ENCODE results near the gene COL5A1. TPM values are rescaled to one million over a fixed set of nuclear protein-coding genes. Genes with fewer than 3 reads are reported as not detected.
"Not testable (repeated sequence)": the region's sequence is repeated elsewhere in the genome, so short reads cannot be mapped to it uniquely, and the experiment has no call there.

COL5A1 gene
- total RNA-seq, 2 experiments from 2014 or later, result 0.05 to 0.08 TPM

DNA sequence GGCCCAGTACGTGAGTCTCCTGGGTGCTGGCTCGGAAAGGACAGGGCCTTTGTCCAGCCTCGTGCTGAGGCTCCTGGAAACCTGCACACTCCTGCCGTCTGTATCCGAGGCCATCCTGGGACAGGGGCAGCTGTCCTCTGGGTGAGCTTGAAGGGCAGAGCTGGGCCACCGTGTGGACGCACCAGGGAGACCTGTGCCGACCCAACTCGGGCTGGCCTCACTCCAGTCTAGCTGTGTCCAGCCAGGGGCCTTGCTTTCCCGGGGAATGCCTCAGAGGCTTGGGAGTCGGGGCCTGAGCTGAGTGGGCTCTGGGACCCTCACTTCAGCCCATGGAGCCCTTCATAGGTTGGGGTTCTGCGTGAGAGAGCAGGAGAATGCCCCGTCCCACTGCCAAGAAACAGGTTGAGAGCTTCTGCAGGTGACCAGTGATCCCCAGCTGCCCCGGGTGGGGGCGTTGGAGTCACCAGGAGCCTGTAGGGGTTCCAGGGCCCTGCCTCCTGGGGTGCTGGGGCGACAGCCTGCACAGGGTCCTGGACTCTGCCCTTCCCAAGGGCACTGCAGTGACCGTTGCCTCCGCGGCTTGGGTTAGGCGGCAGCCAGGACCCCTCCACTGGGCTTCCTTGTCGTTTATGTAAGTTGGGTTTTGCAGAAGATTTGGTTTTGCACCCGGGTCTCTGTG lies 60.1 kb downstream of the COL5A1 start:
- Mint-ChIP-seq H3K9me3 (ENCODE audit: insufficient read depth) (no peaks in the 10 kb centered on the region), H3K4me3 (no peak overlapping the region), H3K27me3 (ENCODE audit: low read depth) (no peaks in the 10 kb centered on the region), H3K36me3 (ENCODE audit: low read depth) (no peaks in the 10 kb centered on the region), H3K27ac (no peak overlapping the region), H3K4me1 (ENCODE audit: low read depth) (no peaks in the 10 kb centered on the region)
- CTCF ChIA-PET, result no interaction called here
- no peak for DNase-seq
- no peak for ATAC-seq
- POLR2A ChIA-PET, result no interaction called here

- CTCF ChIA-PET, result no interaction called here
These were observed 60.7 kb downstream of the COL5A1 start for GRCh38 chr9:134702291-134702690.

GRCh38 chr9:134703730-134704114 lies 62.1 kb downstream of the COL5A1 start:
- H3K9me3 Mint-ChIP-seq (ENCODE audit: insufficient read depth); POLR2A ChIA-PET; DNase-seq; ATAC-seq; H3K27me3 Mint-ChIP-seq (ENCODE audit: low read depth); H3K27ac Mint-ChIP-seq; H3K4me3 Mint-ChIP-seq; CTCF ChIA-PET; H3K36me3 Mint-ChIP-seq (ENCODE audit: low read depth); H3K4me1 Mint-ChIP-seq (ENCODE audit: low read depth): not testable (repeated sequence)

More at GRCh38 chr9:134702291-134702690, 60.7 kb downstream of the COL5A1 start:
- Mint-ChIP-seq H3K27me3 (ENCODE audit: low read depth) (no peaks in the 10 kb centered on the region), H3K36me3 (ENCODE audit: low read depth) (no peaks in the 10 kb centered on the region), H3K27ac (no peak overlapping the region), H3K9me3 (ENCODE audit: insufficient read depth) (no peaks in the 10 kb centered on the region), H3K4me1 (ENCODE audit: low read depth) (no peaks in the 10 kb centered on the region), H3K4me3 (no peak overlapping the region)
- DNase-seq (no peak), ATAC-seq (no peak)
- POLR2A ChIA-PET, result no interaction called here

DNA sequence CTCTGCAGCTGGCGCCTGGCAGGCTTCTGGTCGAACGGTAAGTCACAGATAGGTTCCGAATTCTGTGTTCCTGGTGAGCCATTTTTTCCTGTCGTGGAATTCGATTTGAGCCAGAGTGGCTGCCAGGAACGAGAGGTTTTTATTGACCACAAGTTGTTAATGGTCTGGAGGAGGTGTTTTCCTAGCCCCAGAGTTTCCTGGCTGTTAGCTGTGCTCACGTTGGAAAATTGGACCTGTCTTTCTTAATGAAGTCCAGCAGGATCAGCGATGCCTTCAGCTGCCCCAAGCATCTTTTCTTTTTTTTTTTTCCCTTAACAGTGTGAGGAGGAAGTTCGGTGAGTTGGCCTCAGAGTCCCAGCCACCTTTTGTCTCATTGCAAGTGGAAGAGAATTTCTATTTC lies 62.9 kb downstream of the COL5A1 start:
- DNase-seq, result no peak
- no peaks in the 10 kb centered on the region for H3K27me3 Mint-ChIP-seq (ENCODE audit: low read depth)
- no peak overlapping the region for H3K4me3 Mint-ChIP-seq
- ChIA-PET CTCF (no interaction called here), POLR2A (no interaction called here)
- no peaks in the 10 kb centered on the region for H3K9me3 Mint-ChIP-seq (ENCODE audit: insufficient read depth)
- no peaks in the 10 kb centered on the region for H3K4me1 Mint-ChIP-seq (ENCODE audit: low read depth)
- H3K27ac Mint-ChIP-seq, result no peak overlapping the region
- no peak for ATAC-seq
- no peaks in the 10 kb centered on the region for H3K36me3 Mint-ChIP-seq (ENCODE audit: low read depth)

DNA sequence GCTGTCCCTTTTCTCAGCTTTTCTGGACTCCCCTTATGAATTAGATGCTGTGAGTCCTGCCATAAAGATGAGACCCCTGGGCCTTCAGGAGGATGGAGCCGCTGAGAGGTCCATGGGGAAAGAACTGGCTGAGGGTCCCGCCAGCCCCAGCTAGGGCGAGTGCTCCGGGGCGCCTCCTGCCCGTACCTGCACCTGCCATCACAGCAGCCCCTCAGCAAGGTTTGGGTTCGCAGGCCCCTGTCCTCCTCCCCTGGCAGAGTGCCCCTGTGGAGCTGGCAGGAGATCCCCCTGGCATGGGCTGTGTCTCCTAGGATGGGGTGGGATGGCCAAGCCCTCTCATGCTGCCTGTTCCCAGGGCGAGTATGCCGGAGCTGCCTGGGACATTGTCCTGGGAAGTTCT lies 64.2 kb downstream of the COL5A1 start:
- Mint-ChIP-seq H3K4me1 (ENCODE audit: low read depth) (no peaks in the 10 kb centered on the region), H3K4me3 (no peak overlapping the region), H3K27ac (no peak overlapping the region), H3K36me3 (ENCODE audit: low read depth) (no peaks in the 10 kb centered on the region), H3K9me3 (ENCODE audit: insufficient read depth) (no peaks in the 10 kb centered on the region), H3K27me3 (ENCODE audit: low read depth) (no peaks in the 10 kb centered on the region)
- POLR2A ChIA-PET, result no interaction called here
- no peak for DNase-seq
- ATAC-seq, result no peak
- CTCF ChIA-PET, result no interaction called here

DNA sequence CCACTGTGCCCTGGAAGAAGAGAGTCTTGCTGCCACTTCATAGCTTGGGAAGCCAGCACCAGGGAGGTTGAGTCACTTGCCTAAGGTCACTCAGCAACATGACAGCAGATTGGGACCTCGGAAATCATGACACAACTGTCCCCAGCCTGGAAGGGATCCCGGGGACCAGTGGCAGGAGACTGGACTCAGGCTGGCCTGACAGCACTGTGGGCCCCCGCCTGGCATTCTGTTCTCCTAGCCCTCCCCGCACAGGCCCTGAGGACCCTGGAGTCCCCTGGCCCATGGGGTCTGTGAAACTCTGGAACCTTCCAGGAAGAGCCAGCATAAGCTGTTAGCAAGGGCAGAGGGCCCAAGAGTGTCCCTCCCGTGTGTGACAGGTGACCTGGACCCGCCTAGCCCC lies 64.9 kb downstream of the COL5A1 start:
- ChIA-PET POLR2A (no interaction called here), CTCF (no interaction called here)
- Mint-ChIP-seq H3K36me3 (ENCODE audit: low read depth) (no peaks in the 10 kb centered on the region), H3K9me3 (ENCODE audit: insufficient read depth) (no peaks in the 10 kb centered on the region), H3K4me1 (ENCODE audit: low read depth) (no peaks in the 10 kb centered on the region), H3K27me3 (ENCODE audit: low read depth) (no peaks in the 10 kb centered on the region), H3K4me3 (no peak overlapping the region), H3K27ac (no peak overlapping the region)
- no peak for ATAC-seq
- DNase-seq, result no peak

DNA sequence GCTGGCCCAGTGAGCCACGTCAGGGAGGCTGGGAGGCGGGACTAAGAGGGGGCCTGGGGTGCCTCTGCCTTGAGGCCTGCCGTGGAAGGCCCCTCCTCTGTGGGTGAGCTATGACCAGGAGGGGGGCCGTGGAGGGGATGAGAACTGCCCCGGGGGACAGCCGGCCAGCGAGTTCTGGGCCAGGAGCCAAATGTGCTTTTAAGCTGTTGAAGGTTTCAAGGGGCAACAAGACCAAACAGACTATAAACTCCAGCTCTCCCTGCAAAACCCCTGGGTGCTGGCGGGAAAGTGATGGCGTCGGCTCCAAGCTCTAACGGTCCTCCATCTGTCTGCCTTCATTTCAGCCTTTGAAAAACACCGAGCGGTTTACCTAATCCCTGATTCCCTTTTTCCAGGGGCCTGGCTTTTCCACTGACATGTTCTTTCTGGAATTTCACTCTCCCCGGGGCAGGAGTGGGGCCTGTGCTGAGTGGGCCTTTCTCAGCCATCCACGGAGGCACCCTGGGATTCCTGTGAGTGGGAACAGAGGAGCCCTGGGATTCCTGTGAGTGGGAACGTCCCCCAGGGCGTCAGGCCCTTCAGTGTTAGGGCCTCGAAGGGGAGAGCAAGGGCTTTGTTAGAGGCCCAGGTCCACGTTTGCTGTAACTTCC lies 65.6 kb downstream of the COL5A1 start:
- Mint-ChIP-seq H3K9me3 (ENCODE audit: insufficient read depth) (no peaks in the 10 kb centered on the region), H3K36me3 (ENCODE audit: low read depth) (no peaks in the 10 kb centered on the region), H3K27me3 (ENCODE audit: low read depth) (no peaks in the 10 kb centered on the region), H3K4me1 (ENCODE audit: low read depth) (no peaks in the 10 kb centered on the region), H3K27ac (no peak overlapping the region), H3K4me3 (no peak overlapping the region)
- CTCF ChIA-PET, result no interaction called here
- DNase-seq (no peak), ATAC-seq (no peak)
- POLR2A ChIA-PET, result no interaction called here

GRCh38 chr9:134707731-134708671 lies 66.4 kb downstream of the COL5A1 start:
- Mint-ChIP-seq H3K27ac (no peak overlapping the region), H3K4me3 (no peak overlapping the region), H3K4me1 (ENCODE audit: low read depth) (no peaks in the 10 kb centered on the region), H3K36me3 (ENCODE audit: low read depth) (no peaks in the 10 kb centered on the region), H3K9me3 (ENCODE audit: insufficient read depth) (peaks cover 5% of the 10 kb centered on the region), H3K27me3 (ENCODE audit: low read depth) (no peaks in the 10 kb centered on the region)
- no peak for DNase-seq
- ChIA-PET POLR2A (no interaction called here), CTCF (no interaction called here)
- ATAC-seq, result no peak

- ChIA-PET POLR2A (no interaction called here), CTCF (no interaction called here)
- Mint-ChIP-seq H3K4me1 (ENCODE audit: low read depth) (no peaks in the 10 kb centered on the region), H3K36me3 (ENCODE audit: low read depth) (no peaks in the 10 kb centered on the region), H3K4me3 (no peak overlapping the region), H3K27ac (no peak overlapping the region), H3K27me3 (ENCODE audit: low read depth) (no peaks in the 10 kb centered on the region), H3K9me3 (ENCODE audit: insufficient read depth) (peaks cover 11% of the 10 kb centered on the region)
- no peak for ATAC-seq
- DNase-seq, result no peak
These were observed 67.1 kb downstream of the COL5A1 start for GRCh38 chr9:134708672-134709038.

DNA sequence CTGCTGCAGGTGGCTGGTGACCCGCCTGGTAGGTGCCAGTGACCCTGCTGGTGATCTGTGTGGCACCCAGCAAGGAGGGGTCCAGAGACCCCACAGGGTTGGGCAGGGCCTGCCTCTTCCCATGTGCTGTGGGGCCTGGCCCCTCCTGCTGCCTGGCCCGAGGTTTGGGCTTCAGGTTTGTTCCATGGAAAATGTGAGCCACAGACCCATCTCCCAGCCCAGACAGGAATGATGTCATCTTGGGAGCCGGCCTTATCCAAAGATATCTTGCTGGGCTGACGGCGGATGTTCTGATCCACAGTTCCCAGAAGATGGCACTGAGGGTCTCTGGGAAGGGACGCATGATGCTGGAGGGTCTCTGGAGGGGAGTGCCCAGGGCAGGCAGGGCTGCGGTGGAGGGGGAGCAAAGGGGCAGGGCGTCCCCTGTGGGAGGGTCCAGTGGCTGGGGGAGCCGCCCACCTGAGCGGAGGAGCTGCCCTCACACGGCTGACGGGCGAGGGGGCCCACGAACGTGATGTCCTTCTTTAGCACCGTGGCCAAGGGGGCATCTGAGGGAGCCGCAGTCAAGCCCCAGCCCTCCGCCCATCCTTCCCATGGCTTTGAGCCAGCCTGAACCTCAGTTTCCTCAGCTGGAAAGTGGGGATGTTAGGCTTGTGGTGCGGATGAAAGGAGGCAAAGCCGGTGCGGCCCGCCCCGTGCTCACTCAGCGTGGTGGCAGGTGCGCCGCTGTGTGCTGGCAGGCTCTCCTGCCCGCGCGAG lies 68.1 kb downstream of the COL5A1 start:
- Mint-ChIP-seq H3K27ac (no peak overlapping the region), H3K36me3 (ENCODE audit: low read depth) (no peaks in the 10 kb centered on the region)

DNA sequence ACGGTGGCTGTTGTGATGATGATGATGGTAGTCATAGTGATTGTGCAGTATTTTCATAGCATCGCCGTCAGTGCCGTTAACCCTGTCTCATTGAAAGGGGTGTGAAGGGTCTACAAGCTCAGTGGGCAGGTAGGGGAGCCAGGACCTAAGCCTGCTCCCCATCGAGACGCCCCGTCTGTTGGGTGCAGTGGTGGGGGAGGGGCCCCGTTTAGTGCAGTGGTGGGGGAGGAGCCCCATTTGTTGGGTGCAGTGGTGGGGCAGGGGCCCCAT lies 68.6 kb downstream of the COL5A1 start:
- H3K4me1 Mint-ChIP-seq (ENCODE audit: low read depth), result no peaks in the 10 kb centered on the region
- CTCF ChIA-PET, result no interaction called here
- no peak overlapping the region for H3K27ac Mint-ChIP-seq
- H3K9me3 Mint-ChIP-seq (ENCODE audit: insufficient read depth), result peaks cover 16% of the 10 kb centered on the region
- ATAC-seq (no peak), DNase-seq (no peak)
- H3K27me3 Mint-ChIP-seq (ENCODE audit: low read depth), result no peaks in the 10 kb centered on the region
- H3K36me3 Mint-ChIP-seq (ENCODE audit: low read depth), result no peaks in the 10 kb centered on the region
- POLR2A ChIA-PET, result no interaction called here
- H3K4me3 Mint-ChIP-seq, result no peak overlapping the region

More for the DNA sequence above, 68.1 kb downstream of the COL5A1 start:
- DNase-seq (no peak), ATAC-seq (no peak)
- CTCF ChIA-PET, result no interaction called here
- Mint-ChIP-seq H3K4me1 (ENCODE audit: low read depth) (no peaks in the 10 kb centered on the region), H3K27me3 (ENCODE audit: low read depth) (no peaks in the 10 kb centered on the region), H3K9me3 (ENCODE audit: insufficient read depth) (peaks cover 16% of the 10 kb centered on the region), H3K4me3 (no peak overlapping the region)
- POLR2A ChIA-PET, result no interaction called here

DNA sequence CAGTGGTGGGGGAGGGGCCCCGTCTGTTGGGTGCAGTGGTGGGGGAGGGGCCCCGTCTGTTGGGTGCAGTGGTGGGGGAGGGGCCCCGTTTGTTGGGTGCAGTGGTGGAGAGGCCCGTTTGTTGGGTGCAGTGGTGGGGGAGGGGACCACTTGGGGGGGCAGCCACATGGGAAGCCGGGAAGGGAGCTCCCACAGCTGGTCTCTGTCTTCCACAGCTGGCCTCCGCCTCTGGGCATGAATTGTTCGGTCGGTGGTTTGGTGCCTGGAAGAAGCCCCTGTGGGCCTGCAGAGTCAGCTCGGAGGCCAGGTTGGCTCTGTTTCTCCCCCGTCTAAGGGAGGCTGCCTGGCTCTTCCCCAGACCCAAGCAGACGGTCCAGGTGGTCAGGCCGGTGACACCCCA lies 69.3 kb downstream of the COL5A1 start:
- Mint-ChIP-seq H3K27me3 (ENCODE audit: low read depth) (no peaks in the 10 kb centered on the region), H3K36me3 (ENCODE audit: low read depth) (no peaks in the 10 kb centered on the region), H3K9me3 (ENCODE audit: insufficient read depth) (peaks cover 16% of the 10 kb centered on the region), H3K27ac (no peak overlapping the region), H3K4me3 (no peak overlapping the region), H3K4me1 (ENCODE audit: low read depth) (no peaks in the 10 kb centered on the region)
- ChIA-PET CTCF (no interaction called here), POLR2A (interaction anchor here (0.6 kb wide), 1 partner anchor 746 kb away, joined by 3 read pairs; no protein-coding TSS in a partner anchor)
- no peak for ATAC-seq
- no peak for DNase-seq
